ENCODE results near the gene TACR2. TPM values are rescaled to one million over a fixed set of nuclear protein-coding genes. Genes with fewer than 3 reads are reported as not detected.

The TACR2 gene
- total RNA-seq, 1 donor from 2014 or later = not detected

- no peak overlapping the region for H3K27ac Mint-ChIP-seq (ENCODE audit: unreplicated experiment)
- no peak for DNase-seq (ENCODE audit: extremely low spot score, unreplicated experiment)
- TF ChIP-seq, protein P1, sequence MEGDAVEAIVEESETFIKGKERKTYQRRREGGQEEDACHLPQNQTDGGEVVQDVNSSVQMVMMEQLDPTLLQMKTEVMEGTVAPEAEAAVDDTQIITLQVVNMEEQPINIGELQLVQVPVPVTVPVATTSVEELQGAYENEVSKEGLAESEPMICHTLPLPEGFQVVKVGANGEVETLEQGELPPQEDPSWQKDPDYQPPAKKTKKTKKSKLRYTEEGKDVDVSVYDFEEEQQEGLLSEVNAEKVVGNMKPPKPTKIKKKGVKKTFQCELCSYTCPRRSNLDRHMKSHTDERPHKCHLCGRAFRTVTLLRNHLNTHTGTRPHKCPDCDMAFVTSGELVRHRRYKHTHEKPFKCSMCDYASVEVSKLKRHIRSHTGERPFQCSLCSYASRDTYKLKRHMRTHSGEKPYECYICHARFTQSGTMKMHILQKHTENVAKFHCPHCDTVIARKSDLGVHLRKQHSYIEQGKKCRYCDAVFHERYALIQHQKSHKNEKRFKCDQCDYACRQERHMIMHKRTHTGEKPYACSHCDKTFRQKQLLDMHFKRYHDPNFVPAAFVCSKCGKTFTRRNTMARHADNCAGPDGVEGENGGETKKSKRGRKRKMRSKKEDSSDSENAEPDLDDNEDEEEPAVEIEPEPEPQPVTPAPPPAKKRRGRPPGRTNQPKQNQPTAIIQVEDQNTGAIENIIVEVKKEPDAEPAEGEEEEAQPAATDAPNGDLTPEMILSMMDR (IDR thresholded peaks at IDR 0.05) = no peak
- no peaks in the 10 kb centered on the region for H3K27me3 Mint-ChIP-seq (ENCODE audit: unreplicated experiment)
- H3K4me1 Mint-ChIP-seq (ENCODE audit: unreplicated experiment) = no peaks in the 10 kb centered on the region
- no peaks in the 10 kb centered on the region for H3K9me3 Mint-ChIP-seq (ENCODE audit: unreplicated experiment)
- peaks cover 39% of the 10 kb centered on the region for H3K36me3 Mint-ChIP-seq (ENCODE audit: unreplicated experiment)
- H3K4me3 Mint-ChIP-seq (ENCODE audit: unreplicated experiment) = no peak overlapping the region
Observed at GRCh38 chr10:69375307-69376151, 41.2 kb downstream of the TACR2 start.

DNA sequence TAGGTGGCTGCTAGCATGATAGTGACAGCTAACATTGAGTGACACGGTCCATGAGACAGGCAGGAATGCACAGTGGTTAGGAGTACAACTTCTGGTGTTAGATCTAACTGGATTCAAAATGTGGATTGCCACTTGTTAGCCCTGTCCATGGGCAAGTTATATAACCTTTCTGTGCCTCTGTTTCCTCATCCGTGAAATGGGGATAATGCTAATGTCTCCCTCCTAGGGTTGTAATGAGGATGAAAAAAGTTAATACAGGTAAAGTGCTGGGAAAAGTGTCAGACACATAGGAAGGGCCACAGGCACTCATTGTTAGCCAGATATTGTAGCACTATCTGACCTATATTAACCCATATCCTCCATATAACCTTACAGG lies 41.8 kb downstream of the TACR2 start:
- TF ChIP-seq, protein P1 (IDR thresholded peaks at IDR 0.05) = no peak
- H3K27ac Mint-ChIP-seq (ENCODE audit: unreplicated experiment) = no peak overlapping the region
- no peaks in the 10 kb centered on the region for H3K4me1 Mint-ChIP-seq (ENCODE audit: unreplicated experiment)
- H3K36me3 Mint-ChIP-seq (ENCODE audit: unreplicated experiment) = peaks cover 40% of the 10 kb centered on the region
- no peaks in the 10 kb centered on the region for H3K27me3 Mint-ChIP-seq (ENCODE audit: unreplicated experiment)
- H3K4me3 Mint-ChIP-seq (ENCODE audit: unreplicated experiment) = no peak overlapping the region
- no peak for DNase-seq (ENCODE audit: extremely low spot score, unreplicated experiment)
- no peaks in the 10 kb centered on the region for H3K9me3 Mint-ChIP-seq (ENCODE audit: unreplicated experiment)

DNA sequence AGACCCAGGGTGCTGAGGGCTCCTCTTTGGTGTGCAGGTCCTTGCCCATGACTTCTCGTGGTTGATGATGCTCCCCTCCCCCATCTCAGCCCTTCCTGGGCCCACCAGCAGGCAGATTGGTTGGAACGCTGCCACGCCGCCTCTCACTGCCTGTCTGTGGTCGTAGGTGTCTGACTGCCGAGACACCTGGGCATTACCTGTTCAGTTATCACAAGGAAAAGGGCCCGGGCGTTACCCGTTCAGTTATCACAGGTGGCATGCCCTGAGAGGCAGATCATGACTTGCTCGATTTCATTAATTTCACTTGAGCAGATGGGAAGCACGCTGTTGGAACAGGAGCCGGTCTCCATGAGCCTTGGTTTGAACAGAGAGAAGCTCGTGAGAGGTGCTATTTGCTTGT lies 42.5 kb downstream of the TACR2 start:
- DNase-seq (ENCODE audit: extremely low spot score, unreplicated experiment) = no peak
- Mint-ChIP-seq H3K36me3 (ENCODE audit: unreplicated experiment) (peaks cover 41% of the 10 kb centered on the region), H3K27ac (ENCODE audit: unreplicated experiment) (no peak overlapping the region), H3K4me1 (ENCODE audit: unreplicated experiment) (no peaks in the 10 kb centered on the region), H3K27me3 (ENCODE audit: unreplicated experiment) (no peaks in the 10 kb centered on the region), H3K9me3 (ENCODE audit: unreplicated experiment) (no peaks in the 10 kb centered on the region), H3K4me3 (ENCODE audit: unreplicated experiment) (no peak overlapping the region)
- TF ChIP-seq, protein P1 (IDR thresholded peaks at IDR 0.05) = no peak

DNA sequence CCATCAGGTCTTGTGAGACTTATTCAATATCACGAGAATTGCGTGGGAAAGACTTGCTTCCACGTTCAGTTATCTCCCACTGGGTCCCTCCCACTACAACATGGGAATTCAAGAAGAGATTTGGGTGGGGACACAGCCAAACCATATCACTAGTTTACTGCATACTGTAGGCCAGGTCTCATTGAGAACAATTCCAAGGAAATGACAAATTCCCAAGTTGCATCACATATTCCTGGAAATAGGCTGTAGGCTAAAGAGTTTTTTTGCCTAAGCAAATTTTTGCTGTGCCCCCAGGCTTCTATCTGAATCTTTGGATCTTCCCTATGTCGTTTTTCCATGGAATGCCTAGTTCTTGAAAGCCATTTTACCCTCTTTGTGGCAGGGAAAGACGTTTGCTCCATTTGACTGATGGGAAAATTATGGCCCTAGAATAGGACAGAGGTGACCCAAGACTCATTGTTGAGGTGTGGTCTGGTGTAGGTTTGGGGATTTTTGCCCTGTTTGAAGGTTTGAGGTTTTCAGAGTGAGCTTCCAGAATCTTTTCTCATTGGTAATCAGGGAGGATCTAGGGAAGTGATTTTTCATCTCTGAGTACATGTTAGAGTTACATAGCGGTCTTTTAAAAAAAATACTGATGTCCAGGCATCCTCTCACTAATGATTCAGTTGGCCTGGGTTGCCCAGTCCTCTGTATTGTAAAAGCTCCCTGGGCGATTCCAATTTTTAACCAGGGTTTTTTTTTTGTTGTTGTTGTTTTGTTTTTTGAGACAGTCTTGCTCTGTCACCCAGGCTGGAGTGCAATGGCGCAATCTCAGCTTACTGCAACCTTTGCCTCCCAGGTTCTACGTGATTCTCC lies 44.4 kb downstream of the TACR2 start:
- Mint-ChIP-seq H3K4me3 (ENCODE audit: unreplicated experiment) (no peak overlapping the region), H3K27ac (ENCODE audit: unreplicated experiment) (no peak overlapping the region), H3K4me1 (ENCODE audit: unreplicated experiment) (no peaks in the 10 kb centered on the region), H3K36me3 (ENCODE audit: unreplicated experiment) (peaks cover 35% of the 10 kb centered on the region), H3K9me3 (ENCODE audit: unreplicated experiment) (no peaks in the 10 kb centered on the region), H3K27me3 (ENCODE audit: unreplicated experiment) (no peaks in the 10 kb centered on the region)
- TF ChIP-seq, protein P1 (IDR thresholded peaks at IDR 0.05) = no peak
- no peak for DNase-seq (ENCODE audit: extremely low spot score, unreplicated experiment)

DNA sequence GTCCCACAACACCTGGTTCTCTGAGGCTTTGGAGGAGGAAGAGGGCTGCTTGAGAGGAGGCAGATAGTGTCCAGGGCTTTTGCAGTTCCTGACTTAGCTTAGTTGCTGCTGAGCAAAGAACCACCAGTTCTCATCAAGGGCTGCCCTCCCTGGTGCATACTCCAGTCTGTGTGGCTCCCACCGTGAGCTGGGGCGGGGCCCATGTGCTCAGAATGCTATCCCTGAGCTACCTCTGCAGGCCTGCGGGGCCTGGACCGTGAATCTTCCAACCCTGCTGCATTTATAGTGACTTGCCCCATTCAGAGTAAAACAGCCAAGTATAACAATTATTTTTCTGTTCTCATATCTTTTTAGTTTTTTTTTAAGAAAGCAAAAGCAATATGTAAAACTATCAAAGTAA lies 49.2 kb downstream of the TACR2 start:
- H3K9me3 Mint-ChIP-seq (ENCODE audit: unreplicated experiment) = no peaks in the 10 kb centered on the region
- DNase-seq (ENCODE audit: extremely low spot score, unreplicated experiment) = no peak
- peaks cover 28% of the 10 kb centered on the region for H3K36me3 Mint-ChIP-seq (ENCODE audit: unreplicated experiment)
- peaks cover 24% of the 10 kb centered on the region for H3K4me1 Mint-ChIP-seq (ENCODE audit: unreplicated experiment)
- no peaks in the 10 kb centered on the region for H3K27me3 Mint-ChIP-seq (ENCODE audit: unreplicated experiment)
- TF ChIP-seq, protein P1 (IDR thresholded peaks at IDR 0.05) = no peak
- H3K4me3 Mint-ChIP-seq (ENCODE audit: unreplicated experiment) = no peak overlapping the region
- no peak overlapping the region for H3K27ac Mint-ChIP-seq (ENCODE audit: unreplicated experiment)
